ENCODE results near the gene CACNA1C.

CACNA1C gene

GRCh38 chr12:2501464-2502191, 448.8 kb downstream of the CACNA1C start:
- peak; percentile 82 for DNase-seq

- DNase-seq: no peak
Observed at GRCh38 chr12:2503036-2503435, 450.2 kb downstream of the CACNA1C start.

GRCh38 chr12:2503762-2504161, 451.0 kb downstream of the CACNA1C start:
- peak; percentile 2 for DNase-seq

GRCh38 chr12:2504577-2504976, 451.8 kb downstream of the CACNA1C start:
- DNase-seq: no peak

GRCh38 chr12:2507814-2508213, 455.0 kb downstream of the CACNA1C start:
- DNase-seq: no peak

- no peak for DNase-seq
Observed at GRCh38 chr12:2509137-2509536, 456.4 kb downstream of the CACNA1C start.

GRCh38 chr12:2510045-2510444, 457.3 kb downstream of the CACNA1C start:
- no peak for DNase-seq

- DNase-seq: no peak
Observed at GRCh38 chr12:2513141-2514037, 460.6 kb downstream of the CACNA1C start.

GRCh38 chr12:2514038-2514340, 461.2 kb downstream of the CACNA1C start:
- DNase-seq: no peak

GRCh38 chr12:2520722-2521246, 468.0 kb downstream of the CACNA1C start:
- no peak for DNase-seq

- no peak for DNase-seq
Observed at GRCh38 chr12:2523317-2523716, 470.5 kb downstream of the CACNA1C start.

GRCh38 chr12:2523844-2524243, 471.1 kb downstream of the CACNA1C start:
- no peak for DNase-seq

GRCh38 chr12:2526371-2526770, 473.6 kb downstream of the CACNA1C start:
- no peak for DNase-seq

- no peak for DNase-seq
Observed at GRCh38 chr12:2528001-2528400, 475.2 kb downstream of the CACNA1C start.

GRCh38 chr12:2529807-2530206, 477.0 kb downstream of the CACNA1C start:
- no peak for DNase-seq

GRCh38 chr12:2531371-2531770, 478.6 kb downstream of the CACNA1C start:
- no peak for DNase-seq

GRCh38 chr12:2533036-2533435, 480.2 kb downstream of the CACNA1C start:
- DNase-seq: no peak

- no peak for DNase-seq
Observed at GRCh38 chr12:2535583-2536204, 482.9 kb downstream of the CACNA1C start.

- DNase-seq: no peak
Observed at GRCh38 chr12:2536724-2537123, 483.9 kb downstream of the CACNA1C start.

- no peak for DNase-seq
Observed at GRCh38 chr12:2537868-2538541, 485.2 kb downstream of the CACNA1C start.

- no peak for DNase-seq
Observed at GRCh38 chr12:2539938-2540337, 487.2 kb downstream of the CACNA1C start.

GRCh38 chr12:2540535-2540941, 487.8 kb downstream of the CACNA1C start:
- no peak for DNase-seq

GRCh38 chr12:2541631-2542204, 488.9 kb downstream of the CACNA1C start:
- no peak for DNase-seq

All from GF-D8 (cell line).